ENCODE data around the gene MPPE1.

The MPPE1 gene

GRCh38 chr18:11886577-11887110 lies 21.5 kb downstream of the MPPE1 start:
- no peak overlapping the region for H3K9ac ChIP-seq (ENCODE audit: low read length in 5 of 5)
- peaks cover 0 to 6% (median 0%) of the 10 kb centered on the region in 5 donors for H3K4me1 ChIP-seq (ENCODE audit: control insufficient read depth in 5 of 5, insufficient read depth in 5 of 5, low read length in 5 of 5)
- H3K4me3 ChIP-seq (ENCODE audit: low read depth in 1 of 5, low read length in 5 of 5): no peak overlapping the region
- H3K27me3 ChIP-seq (ENCODE audit: control insufficient read depth in 5 of 5, insufficient read depth in 4 of 5, low read length in 5 of 5): no peaks in the 10 kb centered on the region
- no peak overlapping the region for H3K27ac ChIP-seq (ENCODE audit: low read depth, low read length)
- H3K36me3 ChIP-seq (ENCODE audit: control insufficient read depth in 5 of 5, insufficient read depth in 5 of 5, low read length in 5 of 5): peaks cover 21 to 67% (median 60%) of the 10 kb centered on the region in 5 donors
- no peaks in the 10 kb centered on the region for H3K9me3 ChIP-seq (ENCODE audit: control insufficient read depth in 5 of 5, low read length in 5 of 5)

- Histone ChIP-seq H3K36me3 (ENCODE audit: control insufficient read depth in 5 of 5, insufficient read depth in 5 of 5, low read length in 5 of 5) (peaks cover 16 to 72% (median 67%) of the 10 kb centered on the region in 5 donors), H3K27me3 (ENCODE audit: control insufficient read depth in 5 of 5, insufficient read depth in 4 of 5, low read length in 5 of 5) (no peaks in the 10 kb centered on the region), H3K27ac (ENCODE audit: low read depth, low read length) (no peak overlapping the region), H3K9me3 (ENCODE audit: control insufficient read depth in 5 of 5, low read length in 5 of 5) (no peaks in the 10 kb centered on the region), H3K4me1 (ENCODE audit: control insufficient read depth in 5 of 5, insufficient read depth in 5 of 5, low read length in 5 of 5) (peaks cover 0 to 6% (median 0%) of the 10 kb centered on the region in 5 donors), H3K9ac (ENCODE audit: low read length in 5 of 5) (no peak overlapping the region), H3K4me3 (ENCODE audit: low read depth in 1 of 5, low read length in 5 of 5) (no peak overlapping the region)
Observed at GRCh38 chr18:11885278-11885947, 22.7 kb downstream of the MPPE1 start.

GRCh38 chr18:11884396-11885030 lies 23.6 kb downstream of the MPPE1 start:
- peaks cover 16 to 66% (median 60%) of the 10 kb centered on the region in 5 donors for H3K36me3 ChIP-seq (ENCODE audit: control insufficient read depth in 5 of 5, insufficient read depth in 5 of 5, low read length in 5 of 5)

GRCh38 chr18:11883153-11883552 lies 25.0 kb downstream of the MPPE1 start:
- H3K4me3 ChIP-seq (ENCODE audit: low read depth in 1 of 5, low read length in 5 of 5): no peak overlapping the region

More at GRCh38 chr18:11884396-11885030, 23.6 kb downstream of the MPPE1 start:
- Histone ChIP-seq H3K27me3 (ENCODE audit: control insufficient read depth in 5 of 5, insufficient read depth in 4 of 5, low read length in 5 of 5) (no peaks in the 10 kb centered on the region), H3K4me3 (ENCODE audit: low read depth in 1 of 5, low read length in 5 of 5) (no peak overlapping the region), H3K4me1 (ENCODE audit: control insufficient read depth in 5 of 5, insufficient read depth in 5 of 5, low read length in 5 of 5) (peaks cover 0 to 6% (median 0%) of the 10 kb centered on the region in 5 donors), H3K27ac (ENCODE audit: low read depth, low read length) (no peak overlapping the region), H3K9ac (ENCODE audit: low read length in 5 of 5) (no peak overlapping the region), H3K9me3 (ENCODE audit: control insufficient read depth in 5 of 5, low read length in 5 of 5) (no peaks in the 10 kb centered on the region)

GRCh38 chr18:11882636-11883035 lies 25.5 kb downstream of the MPPE1 start:
- Histone ChIP-seq H3K4me3 (ENCODE audit: low read depth in 1 of 5, low read length in 5 of 5) (no peak overlapping the region), H3K36me3 (ENCODE audit: control insufficient read depth in 5 of 5, insufficient read depth in 5 of 5, low read length in 5 of 5) (peaks cover 10 to 51% (median 42%) of the 10 kb centered on the region in 5 donors)

More at GRCh38 chr18:11883153-11883552, 25.0 kb downstream of the MPPE1 start:
- Histone ChIP-seq H3K9me3 (ENCODE audit: control insufficient read depth in 5 of 5, low read length in 5 of 5) (no peaks in the 10 kb centered on the region), H3K9ac (ENCODE audit: low read length in 5 of 5) (no peak overlapping the region), H3K27me3 (ENCODE audit: control insufficient read depth in 5 of 5, insufficient read depth in 4 of 5, low read length in 5 of 5) (no peaks in the 10 kb centered on the region), H3K27ac (ENCODE audit: low read depth, low read length) (no peak overlapping the region), H3K4me1 (ENCODE audit: control insufficient read depth in 5 of 5, insufficient read depth in 5 of 5, low read length in 5 of 5) (peaks cover 0 to 6% (median 0%) of the 10 kb centered on the region in 5 donors), H3K36me3 (ENCODE audit: control insufficient read depth in 5 of 5, insufficient read depth in 5 of 5, low read length in 5 of 5) (peaks cover 11 to 53% (median 48%) of the 10 kb centered on the region in 5 donors)

GRCh38 chr18:11880586-11881304 lies 27.4 kb downstream of the MPPE1 start:
- no peaks in the 10 kb centered on the region for H3K9me3 ChIP-seq (ENCODE audit: control insufficient read depth in 5 of 5, low read length in 5 of 5)

More at GRCh38 chr18:11882636-11883035, 25.5 kb downstream of the MPPE1 start:
- no peaks in the 10 kb centered on the region for H3K9me3 ChIP-seq (ENCODE audit: control insufficient read depth in 5 of 5, low read length in 5 of 5)
- H3K9ac ChIP-seq (ENCODE audit: low read length in 5 of 5): no peak overlapping the region
- H3K4me1 ChIP-seq (ENCODE audit: control insufficient read depth in 5 of 5, insufficient read depth in 5 of 5, low read length in 5 of 5): peaks cover 0 to 6% (median 0%) of the 10 kb centered on the region in 5 donors
- H3K27me3 ChIP-seq (ENCODE audit: control insufficient read depth in 5 of 5, insufficient read depth in 4 of 5, low read length in 5 of 5): no peaks in the 10 kb centered on the region
- H3K27ac ChIP-seq (ENCODE audit: low read depth, low read length): no peak overlapping the region

GRCh38 chr18:11877497-11878135 lies 30.5 kb downstream of the MPPE1 start:
- Histone ChIP-seq H3K27me3 (ENCODE audit: control insufficient read depth in 5 of 5, insufficient read depth in 4 of 5, low read length in 5 of 5) (no peaks in the 10 kb centered on the region), H3K4me1 (ENCODE audit: control insufficient read depth in 5 of 5, insufficient read depth in 5 of 5, low read length in 5 of 5) (no peaks in the 10 kb centered on the region), H3K4me3 (ENCODE audit: low read depth in 1 of 5, low read length in 5 of 5) (no peak overlapping the region), H3K27ac (ENCODE audit: low read depth, low read length) (no peak overlapping the region), H3K36me3 (ENCODE audit: control insufficient read depth in 5 of 5, insufficient read depth in 5 of 5, low read length in 5 of 5) (peaks cover 4 to 27% (median 11%) of the 10 kb centered on the region in 5 donors), H3K9ac (ENCODE audit: low read length in 5 of 5) (no peak overlapping the region), H3K9me3 (ENCODE audit: control insufficient read depth in 5 of 5, low read length in 5 of 5) (no peaks in the 10 kb centered on the region)

More at GRCh38 chr18:11880586-11881304, 27.4 kb downstream of the MPPE1 start:
- peaks cover 8 to 42% (median 30%) of the 10 kb centered on the region in 5 donors for H3K36me3 ChIP-seq (ENCODE audit: control insufficient read depth in 5 of 5, insufficient read depth in 5 of 5, low read length in 5 of 5)
- H3K27me3 ChIP-seq (ENCODE audit: control insufficient read depth in 5 of 5, insufficient read depth in 4 of 5, low read length in 5 of 5): no peaks in the 10 kb centered on the region
- peaks cover 0 to 6% (median 0%) of the 10 kb centered on the region in 5 donors for H3K4me1 ChIP-seq (ENCODE audit: control insufficient read depth in 5 of 5, insufficient read depth in 5 of 5, low read length in 5 of 5)
- H3K27ac ChIP-seq (ENCODE audit: low read depth, low read length): no peak overlapping the region
- H3K9ac ChIP-seq (ENCODE audit: low read length in 5 of 5): no peak overlapping the region
- no peak overlapping the region for H3K4me3 ChIP-seq (ENCODE audit: low read depth in 1 of 5, low read length in 5 of 5)

- Histone ChIP-seq H3K9me3 (ENCODE audit: control insufficient read depth in 5 of 5, low read length in 5 of 5) (no peaks in the 10 kb centered on the region), H3K4me1 (ENCODE audit: control insufficient read depth in 5 of 5, insufficient read depth in 5 of 5, low read length in 5 of 5) (no peaks in the 10 kb centered on the region), H3K9ac (ENCODE audit: low read length in 5 of 5) (no peak overlapping the region), H3K4me3 (ENCODE audit: low read depth in 1 of 5, low read length in 5 of 5) (no peak overlapping the region), H3K36me3 (ENCODE audit: control insufficient read depth in 5 of 5, insufficient read depth in 5 of 5, low read length in 5 of 5) (peaks cover 0 to 16% (median 3%) of the 10 kb centered on the region in 5 donors), H3K27ac (ENCODE audit: low read depth, low read length) (no peak overlapping the region), H3K27me3 (ENCODE audit: control insufficient read depth in 5 of 5, insufficient read depth in 4 of 5, low read length in 5 of 5) (no peaks in the 10 kb centered on the region)
Observed at GRCh38 chr18:11874676-11875075, 33.4 kb downstream of the MPPE1 start.

GRCh38 chr18:11873670-11874340 lies 34.3 kb downstream of the MPPE1 start:
- Histone ChIP-seq H3K27ac (ENCODE audit: low read depth, low read length) (no peak overlapping the region), H3K4me1 (ENCODE audit: control insufficient read depth in 5 of 5, insufficient read depth in 5 of 5, low read length in 5 of 5) (no peaks in the 10 kb centered on the region), H3K27me3 (ENCODE audit: control insufficient read depth in 5 of 5, insufficient read depth in 4 of 5, low read length in 5 of 5) (no peaks in the 10 kb centered on the region), H3K4me3 (ENCODE audit: low read depth in 1 of 5, low read length in 5 of 5) (no peak overlapping the region), H3K36me3 (ENCODE audit: control insufficient read depth in 5 of 5, insufficient read depth in 5 of 5, low read length in 5 of 5) (peaks cover 0 to 16% (median 3%) of the 10 kb centered on the region in 5 donors), H3K9me3 (ENCODE audit: control insufficient read depth in 5 of 5, low read length in 5 of 5) (no peaks in the 10 kb centered on the region), H3K9ac (ENCODE audit: low read length in 5 of 5) (no peak overlapping the region)
